ENCODE results near the gene ANKRD11.
"Not testable (repeated sequence)": the region's sequence is repeated elsewhere in the genome, so short reads cannot be mapped to it uniquely, and the experiment has no call there.

ANKRD11 gene

GRCh38 chr16:89332902-89333245 lies 157.5 kb downstream of the ANKRD11 start:
- CTCF ChIA-PET, result interaction anchor here (0.7 to 1.4 kb wide), 2 partner anchors 42 to 223 kb away, joined by 3 to 4 read pairs; no protein-coding TSS in a partner anchor
- TF ChIP-seq, protein P1, sequence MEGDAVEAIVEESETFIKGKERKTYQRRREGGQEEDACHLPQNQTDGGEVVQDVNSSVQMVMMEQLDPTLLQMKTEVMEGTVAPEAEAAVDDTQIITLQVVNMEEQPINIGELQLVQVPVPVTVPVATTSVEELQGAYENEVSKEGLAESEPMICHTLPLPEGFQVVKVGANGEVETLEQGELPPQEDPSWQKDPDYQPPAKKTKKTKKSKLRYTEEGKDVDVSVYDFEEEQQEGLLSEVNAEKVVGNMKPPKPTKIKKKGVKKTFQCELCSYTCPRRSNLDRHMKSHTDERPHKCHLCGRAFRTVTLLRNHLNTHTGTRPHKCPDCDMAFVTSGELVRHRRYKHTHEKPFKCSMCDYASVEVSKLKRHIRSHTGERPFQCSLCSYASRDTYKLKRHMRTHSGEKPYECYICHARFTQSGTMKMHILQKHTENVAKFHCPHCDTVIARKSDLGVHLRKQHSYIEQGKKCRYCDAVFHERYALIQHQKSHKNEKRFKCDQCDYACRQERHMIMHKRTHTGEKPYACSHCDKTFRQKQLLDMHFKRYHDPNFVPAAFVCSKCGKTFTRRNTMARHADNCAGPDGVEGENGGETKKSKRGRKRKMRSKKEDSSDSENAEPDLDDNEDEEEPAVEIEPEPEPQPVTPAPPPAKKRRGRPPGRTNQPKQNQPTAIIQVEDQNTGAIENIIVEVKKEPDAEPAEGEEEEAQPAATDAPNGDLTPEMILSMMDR (IDR thresholded peaks at IDR 0.05; ENCODE audit: control extremely low read depth, extremely low read depth, low read depth, missing control alignments), result no peak
- POLR2A ChIA-PET, result no interaction called here

DNA sequence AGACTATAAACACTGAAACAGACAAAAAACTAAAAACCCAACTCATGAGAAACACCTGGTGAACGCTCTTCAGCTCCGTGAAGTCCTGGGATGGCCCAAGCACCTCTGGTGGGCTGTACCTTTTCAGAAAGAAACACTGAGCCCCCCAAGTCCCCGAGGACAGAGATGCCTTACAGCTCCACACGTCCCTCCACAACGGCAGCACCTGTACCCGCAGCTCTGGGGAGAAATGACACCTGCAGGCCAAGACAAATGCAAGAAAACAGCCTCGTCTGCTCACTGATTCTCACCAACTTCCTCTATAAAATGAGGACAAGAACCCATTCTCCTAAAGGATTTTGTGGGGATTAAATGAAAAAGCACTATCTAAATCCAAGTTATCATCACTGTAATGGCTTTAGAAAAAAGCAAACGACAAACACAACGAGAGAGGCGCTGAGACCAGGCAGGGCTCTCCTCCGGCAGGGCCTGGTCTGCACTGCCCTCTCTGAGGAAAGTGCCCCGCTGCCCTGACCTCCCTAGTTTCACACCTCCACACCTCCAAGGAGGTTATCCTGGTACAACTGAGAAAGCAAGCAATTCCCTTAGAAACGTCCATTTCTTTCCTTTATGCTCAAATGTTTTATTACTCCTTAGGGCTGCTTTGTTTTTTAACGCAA lies 158.0 kb downstream of the ANKRD11 start:
- POLR2A ChIA-PET, result no interaction called here
- no peak for DNase-seq (ENCODE audit: extremely low spot score)
- CTCF ChIA-PET, result interaction anchor here (1.4 kb wide), 1 partner anchor 42 kb away, joined by 4 read pairs; no protein-coding TSS in a partner anchor

More at GRCh38 chr16:89332902-89333245, 157.5 kb downstream of the ANKRD11 start:
- no peak for DNase-seq (ENCODE audit: extremely low spot score)

DNA sequence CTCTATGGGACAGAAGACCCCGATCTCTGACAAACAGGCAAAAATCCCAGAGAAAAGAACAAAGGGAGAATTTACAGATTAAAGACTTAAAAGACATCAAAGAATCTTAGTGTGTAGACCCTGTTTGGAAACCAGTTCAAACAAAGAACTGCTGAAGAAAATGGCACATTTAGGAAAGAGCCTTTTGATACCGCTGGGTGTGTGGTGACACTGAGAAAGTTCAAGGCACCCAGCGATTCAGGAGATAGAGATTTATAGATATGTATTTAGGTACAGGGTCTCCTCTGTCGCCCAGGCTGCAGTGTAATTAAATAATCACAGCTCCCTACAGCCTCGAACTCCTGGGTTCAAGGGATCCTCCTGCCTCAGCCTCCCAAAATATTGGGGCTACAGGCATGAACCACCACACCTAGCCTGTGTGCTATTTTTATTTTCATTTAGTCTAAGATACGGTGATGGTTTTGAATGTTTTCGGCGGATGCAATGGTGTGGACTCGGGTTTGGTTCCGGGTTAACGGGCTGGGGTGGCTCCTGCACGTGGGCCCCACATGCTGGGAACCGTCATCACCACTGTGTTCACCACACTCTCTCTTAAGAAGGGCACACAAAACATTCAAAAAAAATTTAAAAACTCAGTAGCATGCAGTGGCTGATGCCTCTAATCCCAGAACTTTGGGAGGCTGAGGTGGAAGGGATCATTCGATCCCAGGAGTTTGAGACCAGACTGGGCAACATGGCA lies 158.8 kb downstream of the ANKRD11 start:
- TF ChIP-seq, protein P1 (IDR thresholded peaks at IDR 0.05; ENCODE audit: control extremely low read depth, extremely low read depth, low read depth, missing control alignments), result no peak
- POLR2A ChIA-PET, result no interaction called here
- CTCF ChIA-PET, result no interaction called here
- no peak for DNase-seq (ENCODE audit: extremely low spot score)

More for the DNA sequence above, 158.0 kb downstream of the ANKRD11 start:
- TF ChIP-seq, protein P1 (IDR thresholded peaks at IDR 0.05; ENCODE audit: control extremely low read depth, extremely low read depth, low read depth, missing control alignments), result no peak

DNA sequence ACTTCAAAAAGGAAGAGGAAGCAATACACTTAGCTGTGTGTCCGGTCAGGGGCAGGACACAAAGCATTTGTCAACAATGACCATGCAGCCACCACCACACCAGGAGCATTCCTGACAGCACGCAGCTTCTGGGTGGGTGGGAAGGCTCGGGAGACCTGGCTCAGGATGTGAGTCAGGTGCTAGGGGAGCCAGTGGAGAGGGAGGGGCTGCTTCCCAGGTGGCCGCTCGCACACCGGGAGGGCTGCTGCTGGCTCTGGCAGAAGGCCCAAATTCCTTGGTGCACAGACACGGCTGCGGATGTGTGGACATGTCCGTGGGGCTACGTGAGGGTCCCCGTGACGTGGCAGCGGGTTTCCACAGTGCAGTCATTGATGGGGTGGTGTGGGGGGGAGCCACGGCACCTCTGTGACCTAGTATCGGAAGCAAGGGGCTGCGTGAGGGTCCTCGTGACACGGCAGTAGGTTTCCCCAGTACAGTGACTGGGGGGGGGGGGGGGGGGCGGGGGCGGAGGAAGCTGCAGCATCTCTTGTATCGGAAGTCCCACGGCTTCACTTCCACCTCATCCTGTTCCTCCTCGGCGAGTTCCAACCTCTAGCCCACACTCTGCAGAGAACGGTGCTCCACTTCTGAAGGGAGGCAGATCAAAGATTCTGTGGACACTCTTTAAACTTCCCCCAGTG lies 160.0 kb downstream of the ANKRD11 start:
- TF ChIP-seq, protein P1 (IDR thresholded peaks at IDR 0.05; ENCODE audit: control extremely low read depth, extremely low read depth, low read depth, missing control alignments), result no peak
- ChIA-PET POLR2A (interaction anchor here (0.6 kb wide), 1 partner anchor 47 kb away, joined by 3 read pairs; no protein-coding TSS in a partner anchor), CTCF (interaction anchor here (1.1 to 1.4 kb wide), 2 partner anchors 153 to 236 kb away, joined by 3 read pairs; no protein-coding TSS in a partner anchor)
- no peak for DNase-seq (ENCODE audit: extremely low spot score)

DNA sequence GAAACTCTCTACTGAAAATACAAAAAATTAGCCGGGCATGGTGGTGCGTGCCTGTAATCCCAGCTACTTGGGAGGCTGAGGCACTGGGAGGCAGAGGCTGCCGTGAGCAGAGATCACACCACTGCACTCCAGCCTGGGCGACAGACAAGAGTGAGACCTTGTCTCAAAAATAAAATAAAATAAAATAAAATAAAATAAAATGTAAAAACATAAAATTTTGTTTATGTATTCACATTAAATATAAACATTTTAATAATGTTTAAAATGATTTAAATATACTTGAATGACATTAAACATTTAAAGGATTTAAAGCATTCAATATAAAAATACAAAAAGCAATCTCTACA lies 160.6 kb downstream of the ANKRD11 start:
- POLR2A ChIA-PET; DNase-seq (ENCODE audit: extremely low spot score): not testable (repeated sequence)
- CTCF ChIA-PET, result interaction anchor here (0.9 to 1.4 kb wide), 3 partner anchors 153 to 236 kb away, joined by 3 read pairs; no protein-coding TSS in a partner anchor

GRCh38 chr16:89328412-89329400 lies 161.7 kb downstream of the ANKRD11 start:
- DNase-seq (ENCODE audit: extremely low spot score); POLR2A ChIA-PET: not testable (repeated sequence)
- CTCF ChIA-PET, result interaction anchor here (0.9 to 1.4 kb wide), 3 partner anchors 154 to 237 kb away, joined by 3 read pairs; no protein-coding TSS in a partner anchor

GRCh38 chr16:89326721-89327120 lies 163.6 kb downstream of the ANKRD11 start:
- CTCF ChIA-PET, result interaction anchor here (1.5 kb wide), 1 partner anchor 20 kb away, joined by 3 read pairs; no protein-coding TSS in a partner anchor
- POLR2A ChIA-PET, result no interaction called here
- TF ChIP-seq, protein P1 (IDR thresholded peaks at IDR 0.05; ENCODE audit: control extremely low read depth, extremely low read depth, low read depth, missing control alignments), result no peak
- DNase-seq (ENCODE audit: extremely low spot score), result no peak
